HT-29 (cell line): Measurements from ENCODE around the gene RELT. TPM values are rescaled to one million over a fixed set of nuclear protein-coding genes. Genes with fewer than 3 reads are reported as not detected.
A peak's percentile ranks its signal among the peaks of the same experiment; 100 is the strongest.

Experiments used
- DNase-seq: peaks from one replicate; pipeline ENCODE4 v3.0.0-alpha.2; 2015; ENCODE audit warnings: low spot score
- total RNA-seq: library from RNA; depleted of rRNA; stranded (reverse); fragments of >200 nt; shearing (Covaris generic); gene quantifications from 2 replicates; pipeline ENCODE4 v1.2.3, GENCODE V29; 2014

Gene RELT
- total RNA-seq, 1 experiment from 2014 or later: 21.5 TPM

- peak; percentile 58 for DNase-seq
These were observed 3.7 kb upstream of the RELT start for GRCh38 chr11:73372375-73372993.

- no peak for DNase-seq
These were observed 2.0 kb upstream of the RELT start for GRCh38 chr11:73374151-73374550.

GRCh38 chr11:73375830-73376159, 404 bp upstream of the RELT start:
- no peak for DNase-seq

GRCh38 chr11:73376803-73377629, 817 bp downstream of the RELT start:
- peak; percentile 64 for DNase-seq

- DNase-seq: no peak
These were observed 3.1 kb downstream of the RELT start for GRCh38 chr11:73379189-73379880.

- DNase-seq: no peak
These were observed 4.1 kb downstream of the RELT start for GRCh38 chr11:73380331-73380730.

- no peak for DNase-seq
These were observed 4.8 kb downstream of the RELT start for GRCh38 chr11:73380897-73381410.

- DNase-seq: no peak
These were observed 5.4 kb downstream of the RELT start for GRCh38 chr11:73381589-73381988.

GRCh38 chr11:73382183-73382582, 6.0 kb downstream of the RELT start:
- no peak for DNase-seq

GRCh38 chr11:73382747-73383146, 6.5 kb downstream of the RELT start:
- no peak for DNase-seq

GRCh38 chr11:73383249-73384124, 7.3 kb downstream of the RELT start:
- peak; percentile 28 for DNase-seq

- DNase-seq: no peak
These were observed 7.9 kb downstream of the RELT start for GRCh38 chr11:73384125-73384441.

- DNase-seq: no peak
These were observed 8.3 kb downstream of the RELT start for GRCh38 chr11:73384531-73384871.

- no peak for DNase-seq
These were observed 8.9 kb downstream of the RELT start for GRCh38 chr11:73384872-73385689.

GRCh38 chr11:73386016-73386415, 9.8 kb downstream of the RELT start:
- DNase-seq: no peak

GRCh38 chr11:73386546-73386945, 10.3 kb downstream of the RELT start:
- DNase-seq: no peak

- DNase-seq: no peak
These were observed 11.5 kb downstream of the RELT start for GRCh38 chr11:73387594-73388264.

- DNase-seq: no peak
These were observed 12.3 kb downstream of the RELT start for GRCh38 chr11:73388265-73389133.

- DNase-seq: no peak
These were observed 12.9 kb downstream of the RELT start for GRCh38 chr11:73389134-73389525.
